ENCODE measurements around the gene SPATC1L. TPM values are rescaled to one million over a fixed set of nuclear protein-coding genes. Genes with fewer than 3 reads are reported as not detected.

SPATC1L gene
- total RNA-seq, 1 donor from 2014 or later = 25.3 TPM

- Mint-ChIP-seq H3K9me3 (ENCODE audit: unreplicated experiment) (no peaks in the 10 kb centered on the region), H3K36me3 (ENCODE audit: low read depth, unreplicated experiment) (no peaks in the 10 kb centered on the region), H3K27ac (ENCODE audit: unreplicated experiment) (no peak overlapping the region), H3K27me3 (ENCODE audit: unreplicated experiment) (peaks cover 4% of the 10 kb centered on the region), H3K4me1 (ENCODE audit: unreplicated experiment) (no peaks in the 10 kb centered on the region), H3K4me3 (ENCODE audit: unreplicated experiment) (no peak overlapping the region)
- TF ChIP-seq CTCF (IDR thresholded peaks at IDR 0.05; ENCODE audit: unreplicated experiment) = no peak
- DNase-seq (ENCODE audit: low spot score) = no peak
Observed at GRCh38 chr21:46137908-46138307, 46.4 kb downstream of the SPATC1L start.

- Mint-ChIP-seq H3K27me3 (ENCODE audit: unreplicated experiment) (peaks cover 4% of the 10 kb centered on the region), H3K36me3 (ENCODE audit: low read depth, unreplicated experiment) (no peaks in the 10 kb centered on the region), H3K27ac (ENCODE audit: unreplicated experiment) (no peak overlapping the region), H3K4me1 (ENCODE audit: unreplicated experiment) (no peaks in the 10 kb centered on the region), H3K4me3 (ENCODE audit: unreplicated experiment) (no peak overlapping the region), H3K9me3 (ENCODE audit: unreplicated experiment) (no peaks in the 10 kb centered on the region)
- no peak for DNase-seq (ENCODE audit: low spot score)
- TF ChIP-seq CTCF (IDR thresholded peaks at IDR 0.05; ENCODE audit: unreplicated experiment) = no peak
Observed at GRCh38 chr21:46136739-46137349, 47.4 kb downstream of the SPATC1L start.

- H3K36me3 Mint-ChIP-seq (ENCODE audit: low read depth, unreplicated experiment) = no peaks in the 10 kb centered on the region
- peaks cover 4% of the 10 kb centered on the region for H3K27me3 Mint-ChIP-seq (ENCODE audit: unreplicated experiment)
- TF ChIP-seq CTCF (IDR thresholded peaks at IDR 0.05; ENCODE audit: unreplicated experiment) = no peak
- no peak overlapping the region for H3K4me3 Mint-ChIP-seq (ENCODE audit: unreplicated experiment)
- no peak for DNase-seq (ENCODE audit: low spot score)
- H3K27ac Mint-ChIP-seq (ENCODE audit: unreplicated experiment) = peak overlapping the region; percentile 62
- H3K9me3 Mint-ChIP-seq (ENCODE audit: unreplicated experiment) = no peaks in the 10 kb centered on the region
- H3K4me1 Mint-ChIP-seq (ENCODE audit: unreplicated experiment) = no peaks in the 10 kb centered on the region
Observed at GRCh38 chr21:46135782-46136395, 48.4 kb downstream of the SPATC1L start.

- no peak for DNase-seq (ENCODE audit: low spot score)
- H3K4me1 Mint-ChIP-seq (ENCODE audit: unreplicated experiment) = no peaks in the 10 kb centered on the region
- H3K4me3 Mint-ChIP-seq (ENCODE audit: unreplicated experiment) = no peak overlapping the region
- peaks cover 11% of the 10 kb centered on the region for H3K36me3 Mint-ChIP-seq (ENCODE audit: low read depth, unreplicated experiment)
- no peaks in the 10 kb centered on the region for H3K9me3 Mint-ChIP-seq (ENCODE audit: unreplicated experiment)
- no peak overlapping the region for H3K27ac Mint-ChIP-seq (ENCODE audit: unreplicated experiment)
- no peak for TF ChIP-seq CTCF (IDR thresholded peaks at IDR 0.05; ENCODE audit: unreplicated experiment)
- peaks cover 7% of the 10 kb centered on the region for H3K27me3 Mint-ChIP-seq (ENCODE audit: unreplicated experiment)
Observed at GRCh38 chr21:46131838-46132651, 52.2 kb downstream of the SPATC1L start.

GRCh38 chr21:46131588-46131837 lies 52.7 kb downstream of the SPATC1L start:
- Mint-ChIP-seq H3K9me3 (ENCODE audit: unreplicated experiment) (no peaks in the 10 kb centered on the region), H3K36me3 (ENCODE audit: low read depth, unreplicated experiment) (peaks cover 11% of the 10 kb centered on the region), H3K27me3 (ENCODE audit: unreplicated experiment) (peaks cover 7% of the 10 kb centered on the region), H3K4me1 (ENCODE audit: unreplicated experiment) (no peaks in the 10 kb centered on the region), H3K4me3 (ENCODE audit: unreplicated experiment) (no peak overlapping the region), H3K27ac (ENCODE audit: unreplicated experiment) (no peak overlapping the region)
- no peak for DNase-seq (ENCODE audit: low spot score)
- no peak for TF ChIP-seq CTCF (IDR thresholded peaks at IDR 0.05; ENCODE audit: unreplicated experiment)
